ENCODE measurements around the gene GOLGA8N. TPM values are rescaled to one million over a fixed set of nuclear protein-coding genes. Genes with fewer than 3 reads are reported as not detected.
A peak's percentile ranks its signal among the peaks of the same experiment; 100 is the strongest.

GOLGA8N gene
- total RNA-seq, 4 donors from 2014 or later: 5.0 to 7.9 (median 6.1) TPM

DNA sequence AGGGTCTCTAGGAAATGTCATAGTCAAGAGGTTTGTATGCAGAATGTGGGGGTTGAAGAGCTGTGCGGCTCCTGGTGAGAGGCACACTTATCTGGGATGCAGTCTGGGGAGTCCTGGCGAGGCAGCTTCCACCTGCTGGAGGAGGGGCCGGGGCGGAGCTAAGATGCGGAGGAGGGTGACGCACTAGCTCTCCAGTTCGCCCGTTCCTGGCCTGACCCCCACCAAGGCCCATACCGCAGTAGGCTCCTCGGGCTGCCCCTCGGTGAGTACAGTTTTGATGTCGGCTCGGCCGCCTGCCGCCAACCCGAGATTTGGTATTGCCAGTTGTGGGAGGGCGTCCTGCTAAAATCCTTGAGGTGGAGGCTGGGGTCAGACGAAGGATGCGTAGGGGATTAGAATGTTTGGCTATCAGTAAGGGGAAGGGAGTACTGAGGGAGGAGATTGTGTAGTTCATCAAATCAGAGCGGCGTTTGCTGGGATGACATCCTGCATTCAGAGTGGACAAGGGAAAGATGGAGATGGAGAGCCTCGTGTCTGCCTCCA, 48.3 kb downstream of the GOLGA8N start, which contains the start of gene SCG5:
Gene SCG5, plus strand, starts transcription at position 194 of the 543 bp plus-strand sequence. CDS start 1,883 bp downstream, outside the sequence.
- H3K27me3 ChIP-seq: peaks cover 0 to 23% (median 2%) of the 10 kb centered on the region in 4 donors
- H3K36me3 ChIP-seq: no peaks in the 10 kb centered on the region
- WGBS: 32% methylated on average over 19 of the region's 22 CpGs
- H3K4me1 ChIP-seq: peaks cover 0 to 7% (median 6%) of the 10 kb centered on the region in 4 donors
- DNase-seq (ENCODE audit: extremely low spot score): no peak
- no peak for TF ChIP-seq POLR2AphosphoS5 (IDR thresholded peaks at IDR 0.05)
- TF ChIP-seq, protein P1, sequence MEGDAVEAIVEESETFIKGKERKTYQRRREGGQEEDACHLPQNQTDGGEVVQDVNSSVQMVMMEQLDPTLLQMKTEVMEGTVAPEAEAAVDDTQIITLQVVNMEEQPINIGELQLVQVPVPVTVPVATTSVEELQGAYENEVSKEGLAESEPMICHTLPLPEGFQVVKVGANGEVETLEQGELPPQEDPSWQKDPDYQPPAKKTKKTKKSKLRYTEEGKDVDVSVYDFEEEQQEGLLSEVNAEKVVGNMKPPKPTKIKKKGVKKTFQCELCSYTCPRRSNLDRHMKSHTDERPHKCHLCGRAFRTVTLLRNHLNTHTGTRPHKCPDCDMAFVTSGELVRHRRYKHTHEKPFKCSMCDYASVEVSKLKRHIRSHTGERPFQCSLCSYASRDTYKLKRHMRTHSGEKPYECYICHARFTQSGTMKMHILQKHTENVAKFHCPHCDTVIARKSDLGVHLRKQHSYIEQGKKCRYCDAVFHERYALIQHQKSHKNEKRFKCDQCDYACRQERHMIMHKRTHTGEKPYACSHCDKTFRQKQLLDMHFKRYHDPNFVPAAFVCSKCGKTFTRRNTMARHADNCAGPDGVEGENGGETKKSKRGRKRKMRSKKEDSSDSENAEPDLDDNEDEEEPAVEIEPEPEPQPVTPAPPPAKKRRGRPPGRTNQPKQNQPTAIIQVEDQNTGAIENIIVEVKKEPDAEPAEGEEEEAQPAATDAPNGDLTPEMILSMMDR (IDR thresholded peaks at IDR 0.05): no peak
- no peak for TF ChIP-seq POLR2A (IDR thresholded peaks at IDR 0.05; ENCODE audit: low read depth)
- H3K27ac ChIP-seq (replicated peaks in 1 of 4): no peak within 1 kb of the TSS
- intact Hi-C loops (cut with DNase I): no loop called here
- H3K4me3 ChIP-seq: peak within 1 kb of the TSS; percentile 14 to 42 (median 23)
- no peaks in the 10 kb centered on the region for H3K9me3 ChIP-seq

DNA sequence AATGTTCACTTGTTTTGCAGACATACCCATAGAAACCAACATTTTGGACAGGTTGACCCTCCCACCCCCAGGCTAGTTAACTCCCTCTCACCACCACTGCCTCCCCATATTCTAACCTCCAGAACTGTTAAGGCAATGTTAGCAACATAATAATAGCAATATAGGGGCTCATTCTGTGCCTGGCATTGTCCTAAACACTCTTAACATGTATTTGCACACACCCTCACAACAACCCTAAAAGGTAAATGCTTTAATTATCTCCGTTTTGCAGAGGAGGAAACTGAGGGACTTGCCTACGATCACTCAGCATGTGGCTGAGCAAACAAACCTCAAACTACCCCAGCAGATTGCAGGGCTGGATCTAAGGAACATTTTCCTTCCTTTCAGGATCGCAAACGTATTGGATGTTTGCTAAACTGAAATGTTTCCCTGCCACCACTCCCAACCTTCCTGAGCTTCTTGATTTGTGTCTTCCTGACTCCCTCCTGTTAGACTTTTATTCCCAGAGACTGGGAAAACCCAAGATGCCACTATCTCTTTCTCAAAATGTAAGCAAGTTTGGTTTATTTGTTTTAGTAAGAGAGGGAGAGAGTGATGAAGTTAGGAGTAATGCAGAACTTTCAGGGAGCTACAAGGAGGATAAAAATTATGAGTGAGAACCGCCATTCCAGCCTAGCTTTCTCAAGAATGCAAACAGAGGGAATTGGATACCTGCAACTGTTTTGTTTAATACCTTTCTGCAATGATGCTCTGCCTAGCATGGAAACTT, 49.6 kb downstream of the GOLGA8N start:
- H3K9me3 ChIP-seq: no peaks in the 10 kb centered on the region

DNA sequence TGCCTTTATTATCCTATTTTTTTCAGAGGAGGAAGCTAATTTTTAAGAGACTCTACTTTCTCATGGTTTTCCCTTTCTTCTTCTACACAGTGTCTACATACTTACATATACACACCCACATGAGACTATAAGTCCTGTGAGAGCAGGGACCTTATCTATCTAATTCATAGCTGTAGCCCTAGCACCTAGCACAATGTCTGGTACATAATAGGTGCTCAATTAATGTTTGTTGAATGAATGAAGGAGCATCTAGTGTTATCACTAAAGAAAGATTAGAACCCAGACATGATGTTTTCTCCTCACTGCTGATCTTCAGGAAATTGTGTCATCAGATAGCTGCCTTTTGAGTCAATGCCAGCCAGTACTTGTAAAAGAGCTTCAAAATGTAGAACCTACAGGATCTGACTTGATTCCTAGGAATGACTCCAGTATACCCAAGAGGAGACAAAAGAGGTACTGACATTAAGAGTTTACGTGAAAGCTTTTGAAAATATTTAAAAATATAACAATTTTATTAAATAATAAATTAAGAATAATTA, 50.7 kb downstream of the GOLGA8N start:
- no peak for DNase-seq (ENCODE audit: extremely low spot score)
- H3K4me3 ChIP-seq: no peak overlapping the region
- intact Hi-C loops (cut with DNase I): no loop called here
- no peak overlapping the region for H3K27ac ChIP-seq (replicated peaks in 1 of 4)
- H3K4me1 ChIP-seq: peaks cover 0 to 7% (median 6%) of the 10 kb centered on the region in 4 donors
- H3K27me3 ChIP-seq: peaks cover 0 to 23% (median 2%) of the 10 kb centered on the region in 4 donors
- H3K36me3 ChIP-seq: no peaks in the 10 kb centered on the region
- no peaks in the 10 kb centered on the region for H3K9me3 ChIP-seq
- TF ChIP-seq EP300 (IDR thresholded peaks at IDR 0.05): no peak
- no peak for TF ChIP-seq POLR2AphosphoS5 (IDR thresholded peaks at IDR 0.05)
- no peak for TF ChIP-seq POLR2A (IDR thresholded peaks at IDR 0.05; ENCODE audit: low read depth)
- TF ChIP-seq, protein P1 (IDR thresholded peaks at IDR 0.05): no peak
- 98% methylated on average over 1 of the region's 1 CpG for WGBS

More for the DNA sequence above, 49.6 kb downstream of the GOLGA8N start:
- H3K4me3 ChIP-seq: no peak overlapping the region
- no peak for DNase-seq (ENCODE audit: extremely low spot score)
- WGBS: 80% methylated on average over 5 of the region's 5 CpGs
- H3K36me3 ChIP-seq: no peaks in the 10 kb centered on the region
- H3K4me1 ChIP-seq: peaks cover 0 to 7% (median 6%) of the 10 kb centered on the region in 4 donors
- no peak overlapping the region for H3K27ac ChIP-seq (replicated peaks in 1 of 4)
- TF ChIP-seq POLR2AphosphoS5 (IDR thresholded peaks at IDR 0.05) (no peak), POLR2A (IDR thresholded peaks at IDR 0.05; ENCODE audit: low read depth) (no peak), EP300 (IDR thresholded peaks at IDR 0.05) (no peak)
- TF ChIP-seq, protein P1 (IDR thresholded peaks at IDR 0.05): no peak
- peaks cover 0 to 23% (median 2%) of the 10 kb centered on the region in 4 donors for H3K27me3 ChIP-seq
- intact Hi-C loops (cut with DNase I): no loop called here

DNA sequence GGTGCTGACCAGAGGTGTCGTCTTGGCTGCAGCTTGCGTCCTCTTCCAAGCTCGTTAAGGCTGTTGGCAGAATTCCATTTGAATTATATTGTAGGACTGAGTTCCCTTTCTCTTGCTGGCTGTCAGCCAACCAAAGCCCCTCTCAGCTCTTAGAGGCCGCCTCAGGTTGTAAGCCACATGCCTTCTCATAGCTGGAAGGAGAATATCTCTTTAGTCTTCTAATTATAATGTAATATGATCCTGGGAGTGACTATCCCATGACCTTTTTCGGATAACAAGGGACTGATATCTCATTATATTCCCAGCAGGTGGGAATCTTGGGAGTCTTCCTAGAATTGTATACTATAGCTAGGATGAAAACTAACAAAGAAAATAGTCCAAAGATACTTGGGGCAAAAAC, 53.0 kb downstream of the GOLGA8N start:
- no peak overlapping the region for H3K4me3 ChIP-seq
- intact Hi-C loops (cut with DNase I): no loop called here
- H3K27me3 ChIP-seq: peaks cover 0 to 22% (median 2%) of the 10 kb centered on the region in 4 donors
- H3K9me3 ChIP-seq: no peaks in the 10 kb centered on the region
- no peaks in the 10 kb centered on the region for H3K36me3 ChIP-seq
- no peak overlapping the region for H3K27ac ChIP-seq (replicated peaks in 1 of 4)
- 64% methylated on average over 5 of the region's 5 CpGs for WGBS
- H3K4me1 ChIP-seq: peaks cover 0 to 9% (median 6%) of the 10 kb centered on the region in 4 donors
- no peak for DNase-seq (ENCODE audit: extremely low spot score)
- TF ChIP-seq POLR2AphosphoS5 (IDR thresholded peaks at IDR 0.05) (no peak), EP300 (IDR thresholded peaks at IDR 0.05) (no peak), POLR2A (IDR thresholded peaks at IDR 0.05; ENCODE audit: low read depth) (no peak)
- TF ChIP-seq, protein P1 (IDR thresholded peaks at IDR 0.05): no peak

All from esophagus muscularis mucosa (tissue), 4 donors.